SJCRH30 (cell line): Measurements from ENCODE around the gene OR1J4. TPM values are rescaled to one million over a fixed set of nuclear protein-coding genes. Genes with fewer than 3 reads are reported as not detected.
A peak's percentile ranks its signal among the peaks of the same experiment; 100 is the strongest.
"Not testable (repeated sequence)": the region's sequence is repeated elsewhere in the genome, so short reads cannot be mapped to it uniquely, and the experiment has no call there.

Source experiments
- DNase-seq, 2 experiments: peaks; one replicate each; pipeline ENCODE4 v3.0.0-alpha.2; 2015 to 2020
- H3K27ac ChIP-seq: fragments of 250-450 bp; sonication (Bioruptor Pico); 2 replicates; pipeline ENCODE4 v1.5.1; 2020; ENCODE audit warnings: mild to moderate bottlenecking, moderate library complexity
- H3K27me3 ChIP-seq: fragments of 250-450 bp; sonication (Bioruptor Pico); 2 replicates; pipeline ENCODE4 v1.5.1; 2020; ENCODE audit warnings: mild to moderate bottlenecking, moderate library complexity
- H3K36me3 ChIP-seq: fragments of 250-450 bp; sonication (Bioruptor Pico); 2 replicates; pipeline ENCODE4 v1.5.1; 2020; ENCODE audit warnings: mild to moderate bottlenecking, moderate library complexity
- H3K4me1 ChIP-seq: fragments of 250-450 bp; sonication (Bioruptor Pico); 2 replicates; pipeline ENCODE4 v1.5.1; 2020; ENCODE audit warnings: mild to moderate bottlenecking, moderate library complexity
- H3K4me3 ChIP-seq: fragments of 250-450 bp; sonication (Bioruptor Pico); 2 replicates; pipeline ENCODE4 v1.5.1; 2020; ENCODE audit warnings: mild to moderate bottlenecking, moderate library complexity
- H3K9me3 ChIP-seq: fragments of 250-450 bp; sonication (Bioruptor Pico); replicated peaks from 2 replicates; pipeline ENCODE4 v1.5.1; 2020; ENCODE audit warnings: mild to moderate bottlenecking, moderate library complexity
- total RNA-seq: library from RNA; depleted of rRNA; stranded (reverse); fragments of >200 nt; shearing (Covaris generic); gene quantifications from 2 replicates; pipeline ENCODE4 v1.2.3, GENCODE V29; 2014; rRNA removed

The OR1J4 gene, protein sequence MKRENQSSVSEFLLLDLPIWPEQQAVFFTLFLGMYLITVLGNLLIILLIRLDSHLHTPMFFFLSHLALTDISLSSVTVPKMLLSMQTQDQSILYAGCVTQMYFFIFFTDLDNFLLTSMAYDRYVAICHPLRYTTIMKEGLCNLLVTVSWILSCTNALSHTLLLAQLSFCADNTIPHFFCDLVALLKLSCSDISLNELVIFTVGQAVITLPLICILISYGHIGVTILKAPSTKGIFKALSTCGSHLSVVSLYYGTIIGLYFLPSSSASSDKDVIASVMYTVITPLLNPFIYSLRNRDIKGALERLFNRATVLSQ
- total RNA-seq: not detected in 2 replicates

DNA sequence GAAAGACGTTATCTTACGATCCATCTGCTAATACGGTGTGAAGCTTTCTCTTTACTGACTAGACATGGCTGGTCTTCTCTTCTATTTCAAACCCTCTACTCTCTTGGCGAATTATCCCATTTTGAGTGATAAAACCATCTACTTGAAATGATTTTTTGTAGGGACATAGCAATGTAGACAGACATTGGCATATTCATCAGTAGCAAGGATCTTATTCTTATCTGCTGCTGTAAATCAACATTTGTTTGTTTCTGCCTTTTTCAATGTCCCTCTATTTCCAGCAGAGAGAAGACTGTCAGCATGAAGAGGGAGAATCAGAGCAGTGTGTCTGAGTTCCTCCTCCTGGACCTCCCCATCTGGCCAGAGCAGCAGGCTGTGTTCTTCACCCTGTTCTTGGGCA lies at the start of gene OR1J4:
TSS of gene OR1J4 (plus strand) at position 301 of the 400 bp plus-strand sequence. CDS start at position 301, 0 bp downstream.
- no peaks in the 10 kb centered on the region for H3K4me1 ChIP-seq
- no peaks in the 10 kb centered on the region for H3K36me3 ChIP-seq
- no peak within 1 kb of the TSS for H3K4me3 ChIP-seq
- H3K9me3 ChIP-seq: no peaks in the 10 kb centered on the region
- no peak for DNase-seq
- no peak within 1 kb of the TSS for H3K27ac ChIP-seq
- peaks cover 9% of the 10 kb centered on the region; the same call in 1 of the 2 replicates for H3K27me3 ChIP-seq

DNA sequence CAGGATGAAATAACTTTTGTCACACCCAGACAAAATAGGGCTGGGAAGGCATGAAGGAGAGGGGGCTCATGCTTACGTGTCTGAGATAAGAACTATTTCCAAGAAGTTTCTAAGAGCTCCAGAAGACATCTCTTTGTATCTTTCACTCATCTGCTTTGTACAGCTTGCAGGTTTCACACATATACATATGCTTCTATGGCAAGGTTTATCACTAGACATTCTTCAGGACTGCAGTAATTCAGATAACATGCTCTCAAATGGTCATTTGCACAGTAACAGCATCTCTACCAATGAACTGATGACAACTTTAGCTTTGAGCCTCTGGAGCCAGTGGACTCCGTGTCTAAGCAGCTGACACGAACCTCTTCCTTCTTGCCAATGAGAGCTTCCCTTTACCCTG lies 44.4 kb upstream of the OR1J4 start:
- Histone ChIP-seq H3K36me3 (no peaks in the 10 kb centered on the region), H3K9me3 (no peaks in the 10 kb centered on the region), H3K4me3 (no peak overlapping the region), H3K4me1 (no peaks in the 10 kb centered on the region), H3K27ac (no peak overlapping the region), H3K27me3 (peaks cover 6% of the 10 kb centered on the region)
- DNase-seq: no peak

DNA sequence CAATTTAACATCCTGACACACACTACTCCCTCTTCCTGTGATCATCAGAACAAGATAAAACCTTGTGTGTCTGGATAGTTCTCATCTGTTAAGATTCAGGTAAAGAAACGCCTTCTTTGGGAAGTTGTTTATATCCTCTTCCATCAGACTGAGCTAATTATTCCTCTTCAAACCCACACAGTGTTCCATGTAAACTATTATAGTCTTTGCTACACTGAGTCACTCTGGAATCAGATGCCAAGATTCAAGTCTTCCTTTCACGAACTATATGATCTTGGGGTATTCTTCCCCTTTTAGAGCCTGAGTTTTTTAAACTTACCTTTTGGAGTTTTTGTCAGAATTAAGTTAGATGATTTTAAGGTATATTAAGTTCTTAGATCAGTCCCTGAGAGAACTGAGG lies 43.2 kb upstream of the OR1J4 start:
- Histone ChIP-seq H3K27ac (no peak overlapping the region), H3K9me3 (no peaks in the 10 kb centered on the region), H3K4me3 (no peak overlapping the region), H3K4me1 (no peaks in the 10 kb centered on the region), H3K36me3 (no peaks in the 10 kb centered on the region), H3K27me3 (peaks cover 6% of the 10 kb centered on the region)
- no peak for DNase-seq

DNA sequence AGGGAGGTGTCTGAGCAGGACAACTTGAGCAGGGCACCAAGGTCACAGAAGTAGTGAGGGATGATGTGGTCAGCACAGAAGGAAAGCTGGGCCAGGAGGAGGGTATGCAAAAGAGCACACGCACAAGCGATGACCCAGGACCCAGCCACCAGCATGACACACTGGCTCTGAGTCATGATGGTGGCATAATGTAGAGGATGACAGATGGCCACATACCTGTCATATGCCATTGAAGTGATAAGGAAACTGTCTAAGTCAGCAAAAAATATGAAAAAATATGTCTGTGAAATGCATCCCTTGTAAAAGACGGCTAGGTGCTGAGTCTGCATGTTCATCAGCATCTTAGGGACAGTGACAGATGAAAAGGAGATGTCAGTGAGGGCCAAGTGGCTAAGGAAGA lies 41.6 kb upstream of the OR1J4 start:
- H3K4me1 ChIP-seq: no peaks in the 10 kb centered on the region
- peaks cover 6% of the 10 kb centered on the region for H3K27me3 ChIP-seq
- H3K36me3 ChIP-seq: no peaks in the 10 kb centered on the region
- no peak overlapping the region for H3K27ac ChIP-seq
- no peaks in the 10 kb centered on the region for H3K9me3 ChIP-seq
- no peak for DNase-seq
- no peak overlapping the region for H3K4me3 ChIP-seq

DNA sequence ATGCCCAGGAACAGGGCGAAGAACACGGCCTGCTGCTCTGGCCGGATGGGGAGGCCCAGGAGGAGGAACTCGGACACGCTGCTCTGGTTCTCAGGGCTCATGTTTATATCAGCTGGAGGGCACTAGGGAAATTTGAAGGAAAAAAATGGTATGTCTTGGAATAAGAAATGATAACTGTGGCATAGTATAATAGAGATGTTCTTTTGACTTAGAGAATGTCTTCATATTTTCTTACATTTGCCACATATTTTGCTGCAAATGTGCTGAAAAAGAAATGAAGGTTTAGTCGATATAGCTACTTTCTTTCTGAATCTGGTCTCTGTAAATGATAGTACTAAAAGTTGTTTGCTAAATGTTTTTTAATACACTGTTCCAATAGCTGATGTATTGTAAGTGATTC lies 41.1 kb upstream of the OR1J4 start, which contains the start of gene OR1J1:
TSS of gene OR1J1 (minus strand) at position 101 of the 400 bp plus-strand sequence. CDS start at position 101, 0 bp downstream.
- no peaks in the 10 kb centered on the region for H3K36me3 ChIP-seq
- no peak for DNase-seq
- no peak within 1 kb of the TSS for H3K27ac ChIP-seq
- H3K4me3 ChIP-seq: no peak within 1 kb of the TSS
- H3K4me1 ChIP-seq: no peaks in the 10 kb centered on the region
- no peaks in the 10 kb centered on the region for H3K9me3 ChIP-seq
- peaks cover 6% of the 10 kb centered on the region for H3K27me3 ChIP-seq

DNA sequence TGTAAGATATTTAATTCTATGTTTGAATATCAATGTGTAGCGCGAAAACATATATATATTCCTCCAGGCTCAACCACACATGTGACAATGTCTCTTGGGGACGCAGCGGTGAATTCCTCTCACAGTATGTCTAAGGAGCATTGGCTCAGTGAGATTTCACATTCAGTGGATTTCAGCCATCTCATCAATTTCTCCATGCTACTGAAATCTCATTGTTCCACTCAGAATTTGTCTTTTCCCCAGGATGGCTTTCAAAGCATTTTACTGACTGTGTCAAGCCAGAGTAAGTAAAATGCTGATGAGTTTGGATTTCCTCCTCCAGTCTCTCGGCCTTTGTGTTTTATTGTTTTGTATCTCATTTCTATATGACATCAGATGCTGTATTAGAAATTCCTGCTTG lies 39.9 kb upstream of the OR1J4 start:
- Histone ChIP-seq H3K27ac (no peak overlapping the region), H3K9me3 (no peaks in the 10 kb centered on the region), H3K27me3 (peaks cover 11% of the 10 kb centered on the region), H3K36me3 (no peaks in the 10 kb centered on the region), H3K4me1 (no peaks in the 10 kb centered on the region), H3K4me3 (no peak overlapping the region)
- DNase-seq: no peak

DNA sequence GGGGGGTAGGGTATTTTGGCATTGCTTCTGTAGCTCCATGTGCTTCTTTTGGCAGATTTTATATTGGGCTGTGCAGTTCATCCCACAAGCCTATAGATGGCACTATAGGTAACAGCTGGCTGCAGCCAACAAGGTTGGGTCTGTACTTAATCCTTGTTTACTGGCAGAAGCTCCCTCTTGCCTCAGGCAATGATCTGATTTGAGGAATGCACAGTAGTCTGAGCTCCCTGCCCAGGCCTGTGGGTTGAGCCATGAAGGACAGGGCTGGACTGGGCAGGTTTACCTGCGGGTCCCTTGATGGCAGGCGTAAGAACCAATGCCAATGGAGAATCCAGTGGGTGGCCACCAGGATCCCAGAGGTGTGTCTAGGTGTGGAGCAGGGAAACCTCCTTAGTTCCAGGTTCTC lies 20.1 kb upstream of the OR1J4 start:
- no peaks in the 10 kb centered on the region for H3K36me3 ChIP-seq
- DNase-seq: peak; percentile 70 to 80
- H3K4me1 ChIP-seq: no peaks in the 10 kb centered on the region
- H3K27me3 ChIP-seq: peaks cover 8% of the 10 kb centered on the region
- no peaks in the 10 kb centered on the region for H3K9me3 ChIP-seq
- H3K27ac ChIP-seq: no peak overlapping the region
- H3K4me3 ChIP-seq: no peak overlapping the region

DNA sequence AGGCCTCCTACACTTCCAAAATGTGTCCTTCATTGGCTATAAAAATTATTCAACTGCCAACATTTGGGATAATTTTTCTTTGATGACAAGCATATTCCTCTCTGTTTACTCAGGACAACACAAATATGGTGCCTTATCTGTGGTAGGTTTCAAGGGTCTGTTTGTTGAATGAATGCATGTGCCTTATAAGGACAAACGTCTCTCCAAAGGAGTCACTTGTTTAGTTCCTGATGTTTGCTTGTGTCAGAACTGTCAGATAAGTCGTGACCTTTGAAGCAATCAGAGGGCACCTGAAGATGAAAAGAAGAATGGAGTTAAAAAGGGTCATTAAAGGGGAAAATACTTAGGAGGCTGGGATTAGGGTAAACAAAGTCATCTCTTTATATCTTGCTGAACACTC lies 12.0 kb upstream of the OR1J4 start:
- no peak for DNase-seq
- no peaks in the 10 kb centered on the region for H3K36me3 ChIP-seq
- peaks cover 12% of the 10 kb centered on the region for H3K27me3 ChIP-seq
- no peak overlapping the region for H3K4me3 ChIP-seq
- no peaks in the 10 kb centered on the region for H3K9me3 ChIP-seq
- no peaks in the 10 kb centered on the region for H3K4me1 ChIP-seq
- H3K27ac ChIP-seq: no peak overlapping the region

DNA sequence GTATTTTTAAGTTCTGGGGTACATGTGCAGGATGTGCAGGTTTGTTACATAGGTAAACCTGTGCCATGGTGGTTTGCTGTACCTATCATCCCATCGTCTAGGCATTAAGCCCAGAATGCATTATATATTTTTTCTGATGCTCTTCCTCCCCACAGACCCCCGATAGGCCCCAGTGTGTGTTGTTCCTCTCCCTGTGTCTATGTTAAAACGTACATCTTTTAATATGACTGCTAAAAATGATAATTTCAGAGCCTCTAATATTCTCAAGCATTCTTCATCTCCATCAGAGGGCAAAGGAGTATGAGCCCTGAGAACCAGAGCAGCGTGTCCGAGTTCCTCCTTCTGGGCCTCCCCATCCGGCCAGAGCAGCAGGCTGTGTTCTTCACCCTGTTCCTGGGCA lies 8.4 kb upstream of the OR1J4 start, which contains the start of gene OR1J2:
TSS of gene OR1J2 (plus strand) at position 301 of the 400 bp plus-strand sequence. CDS start at position 301, 0 bp downstream.
- H3K36me3 ChIP-seq: no peaks in the 10 kb centered on the region
- no peak for DNase-seq
- H3K4me3 ChIP-seq: no peak within 1 kb of the TSS
- H3K27ac ChIP-seq: no peak within 1 kb of the TSS
- H3K4me1 ChIP-seq: no peaks in the 10 kb centered on the region
- no peaks in the 10 kb centered on the region for H3K9me3 ChIP-seq
- H3K27me3 ChIP-seq: peaks cover 15% of the 10 kb centered on the region

DNA sequence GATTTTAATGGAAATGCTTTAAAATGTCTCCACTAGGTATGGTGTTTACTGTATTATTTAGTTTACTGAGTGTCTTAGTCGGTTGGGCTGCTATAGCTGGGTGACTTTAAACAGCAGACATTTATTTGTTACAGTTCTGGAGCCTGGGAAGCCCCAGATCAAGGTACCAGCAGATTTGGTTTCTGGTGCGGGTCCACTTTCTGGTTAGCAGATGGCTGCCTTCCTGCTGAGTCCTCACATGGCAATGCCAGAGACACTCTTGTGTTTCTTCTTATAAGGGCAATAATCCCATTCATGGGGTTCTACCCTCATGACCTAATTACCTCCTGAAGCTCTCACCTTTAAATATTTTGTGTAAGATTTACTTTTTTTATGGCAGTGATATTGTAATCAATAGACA lies 715 bp upstream of the OR1J4 start:
- DNase-seq: no peak
- H3K9me3 ChIP-seq: no peaks in the 10 kb centered on the region
- peaks cover 9% of the 10 kb centered on the region; the same call in 1 of the 2 replicates for H3K27me3 ChIP-seq

DNA sequence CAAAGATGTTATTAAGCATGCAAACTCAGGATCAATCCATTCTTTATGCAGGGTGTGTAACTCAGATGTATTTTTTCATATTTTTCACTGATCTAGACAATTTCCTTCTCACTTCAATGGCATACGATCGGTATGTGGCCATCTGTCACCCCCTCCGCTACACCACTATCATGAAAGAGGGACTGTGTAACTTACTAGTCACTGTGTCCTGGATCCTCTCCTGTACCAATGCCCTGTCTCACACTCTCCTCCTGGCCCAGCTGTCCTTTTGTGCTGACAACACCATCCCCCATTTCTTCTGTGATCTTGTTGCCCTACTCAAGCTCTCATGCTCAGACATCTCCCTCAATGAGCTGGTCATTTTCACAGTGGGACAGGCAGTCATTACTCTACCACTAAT lies 435 bp downstream of the OR1J4 start:
- no peaks in the 10 kb centered on the region for H3K9me3 ChIP-seq
- no peaks in the 10 kb centered on the region for H3K4me1 ChIP-seq
- H3K36me3 ChIP-seq: no peaks in the 10 kb centered on the region
- peaks cover 9% of the 10 kb centered on the region; the same call in 1 of the 2 replicates for H3K27me3 ChIP-seq
- DNase-seq: no peak
- no peak overlapping the region for H3K4me3 ChIP-seq
- no peak overlapping the region for H3K27ac ChIP-seq

More for the DNA sequence above, 715 bp upstream of the OR1J4 start:
- Histone ChIP-seq H3K27ac (no peak overlapping the region), H3K4me3 (no peak overlapping the region), H3K36me3 (no peaks in the 10 kb centered on the region), H3K4me1 (no peaks in the 10 kb centered on the region)

DNA sequence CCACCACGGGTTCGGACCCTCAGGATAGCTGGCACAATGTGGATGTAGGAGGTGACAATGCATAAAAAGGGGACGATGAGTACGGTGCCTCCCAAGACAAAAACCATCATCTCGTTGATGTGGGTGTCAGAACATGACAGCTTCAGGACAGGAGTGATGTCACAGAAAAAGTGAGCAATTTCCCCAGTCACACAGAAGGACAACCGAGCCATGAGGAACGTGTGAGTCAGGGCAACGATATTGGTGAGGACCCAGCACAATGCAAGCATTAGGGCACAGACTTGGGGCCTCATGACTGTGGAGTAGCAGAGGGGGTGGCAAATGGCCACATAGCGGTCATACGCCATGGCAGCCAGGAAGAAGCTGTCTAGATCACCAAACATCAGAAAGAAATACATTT lies 7.7 kb downstream of the OR1J4 start:
- H3K4me3 ChIP-seq: no peak overlapping the region
- peaks cover 12% of the 10 kb centered on the region for H3K27me3 ChIP-seq
- H3K4me1 ChIP-seq: no peaks in the 10 kb centered on the region
- no peak for DNase-seq
- no peak overlapping the region for H3K27ac ChIP-seq
- H3K36me3 ChIP-seq: no peaks in the 10 kb centered on the region
- H3K9me3 ChIP-seq: no peaks in the 10 kb centered on the region

DNA sequence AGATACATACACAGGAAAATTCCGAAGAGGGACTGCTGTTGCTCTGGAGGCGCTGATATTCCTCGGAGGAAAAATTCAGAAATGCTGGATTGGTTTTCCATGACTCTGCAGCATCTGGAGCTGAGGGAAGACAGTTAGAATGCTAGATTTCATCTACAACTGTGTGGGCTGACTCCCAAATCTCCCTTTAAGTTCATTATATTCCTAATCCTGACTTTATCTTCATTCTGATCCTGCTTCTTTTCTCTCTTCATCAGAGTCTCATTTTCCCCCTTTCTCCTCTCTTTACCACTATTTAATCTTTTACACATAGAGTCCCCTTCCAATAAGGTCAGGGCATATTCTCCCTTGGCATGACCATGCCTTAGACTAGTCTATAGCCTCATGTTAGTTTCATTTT lies 8.3 kb downstream of the OR1J4 start, which contains the start of gene OR1N1:
TSS of gene OR1N1 (minus strand) at position 101 of the 400 bp plus-strand sequence. CDS start at position 101, 0 bp downstream.
- no peak within 1 kb of the TSS for H3K4me3 ChIP-seq
- H3K27ac ChIP-seq: no peak within 1 kb of the TSS
- DNase-seq: no peak
- peaks cover 12% of the 10 kb centered on the region for H3K27me3 ChIP-seq
- H3K36me3 ChIP-seq: no peaks in the 10 kb centered on the region
- no peaks in the 10 kb centered on the region for H3K4me1 ChIP-seq
- no peaks in the 10 kb centered on the region for H3K9me3 ChIP-seq

DNA sequence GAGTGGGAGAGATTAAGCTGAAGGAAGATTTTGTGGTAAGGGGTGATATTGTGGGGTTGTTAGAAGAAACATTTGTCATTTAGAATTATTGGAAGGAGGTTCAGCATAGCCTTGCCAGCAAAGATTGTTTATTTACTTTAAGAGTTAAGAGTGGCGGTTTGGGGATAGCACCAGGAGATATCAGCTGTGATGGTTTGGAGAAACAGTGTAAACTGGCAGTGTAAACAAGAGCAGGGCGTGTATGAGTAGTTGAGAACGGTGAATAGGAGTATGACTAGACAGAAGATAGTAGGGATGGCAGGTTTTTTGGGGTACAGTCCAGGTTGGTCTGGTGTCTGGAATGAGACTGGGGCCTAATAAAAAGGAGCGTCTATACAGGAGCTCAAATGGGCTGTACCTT lies 12.2 kb downstream of the OR1J4 start:
- H3K4me3 ChIP-seq, DNase-seq, H3K36me3 ChIP-seq, H3K4me1 ChIP-seq, H3K27ac ChIP-seq, H3K9me3 ChIP-seq: not testable (repeated sequence)
- peaks cover 19% of the 10 kb centered on the region for H3K27me3 ChIP-seq

DNA sequence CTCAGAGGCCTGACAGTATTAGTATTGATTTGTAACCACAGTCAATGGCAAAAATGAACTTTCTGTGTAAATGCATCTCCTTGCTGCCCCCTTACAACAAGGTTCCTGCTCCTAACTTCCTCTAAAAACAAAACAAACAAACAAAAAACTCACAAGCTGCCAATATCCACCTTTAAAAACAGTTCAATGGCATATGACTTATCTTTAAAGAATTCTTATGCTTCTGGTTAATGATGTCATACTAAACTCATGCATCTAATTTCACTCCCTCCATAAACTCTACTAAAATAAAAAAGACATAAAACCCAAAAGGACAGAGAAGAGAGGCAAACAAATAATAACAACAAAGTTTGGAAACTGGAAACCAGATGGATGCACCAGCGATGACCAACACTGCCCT lies 17.2 kb downstream of the OR1J4 start:
- Histone ChIP-seq H3K4me3 (no peak overlapping the region), H3K27ac (no peak overlapping the region), H3K36me3 (no peaks in the 10 kb centered on the region), H3K9me3 (peaks cover 3% of the 10 kb centered on the region; the same call in 1 of the 2 replicates), H3K27me3 (peaks cover 12% of the 10 kb centered on the region; the same call in 1 of the 2 replicates), H3K4me1 (no peaks in the 10 kb centered on the region)
- no peak for DNase-seq

DNA sequence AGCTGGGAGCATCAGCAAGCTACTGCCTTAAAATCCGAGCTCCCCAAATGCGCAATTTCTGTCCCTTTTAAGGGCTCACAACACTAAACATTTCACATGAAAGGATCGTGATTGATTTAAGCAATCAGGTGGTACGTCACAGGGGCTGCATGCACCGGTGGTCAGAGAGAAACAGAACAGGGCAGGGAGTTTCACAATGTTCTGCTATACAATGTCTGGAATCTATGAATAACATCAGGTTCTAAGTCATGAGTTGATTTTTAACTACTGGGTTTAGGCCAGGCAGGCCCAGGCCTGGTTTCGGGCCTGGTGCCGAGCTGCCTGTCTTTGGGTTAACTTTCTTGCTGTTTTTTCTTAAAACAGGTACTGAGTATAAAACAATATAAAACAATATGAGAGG lies 18.1 kb downstream of the OR1J4 start:
- peaks cover 12% of the 10 kb centered on the region; the same call in 1 of the 2 replicates for H3K27me3 ChIP-seq
- not testable (repeated sequence) for H3K27ac ChIP-seq, DNase-seq, H3K9me3 ChIP-seq, H3K36me3 ChIP-seq, H3K4me1 ChIP-seq, H3K4me3 ChIP-seq
